Neutrophil (primary cell): ENCODE measurements around the gene TMEM63B.
"Not testable (repeated sequence)": the region's sequence is repeated elsewhere in the genome, so short reads cannot be mapped to it uniquely, and the experiment has no call there.

Experiments used
- H3K27ac ChIP-seq: fragments of 200-600 bp; sonication (generic); 2 replicates; pipeline ENCODE4 v1.5.1; 2016; ENCODE audit warnings: mild to moderate bottlenecking, moderate library complexity
- H3K27me3 ChIP-seq: fragments of 200-600 bp; sonication (generic); 2 replicates; pipeline ENCODE4 v1.6.0; 2016; ENCODE audit warnings: mild to moderate bottlenecking
- H3K36me3 ChIP-seq: fragments of 200-600 bp; sonication (generic); 2 replicates; pipeline ENCODE4 v1.5.1; 2017
- H3K4me1 ChIP-seq, 2 experiments: fragments of 200-600 bp in 1 of 2; sonication (generic) in 1 of 2; 1 replicate in 1 of 2; 2 replicates in 1 of 2; pipeline versions ENCODE4 v1.5.1 to v1.6.1; 2013 to 2016; ENCODE audit warnings: low read depth in 1 of 2, low read length in 1 of 2, mild to moderate bottlenecking in 1 of 2, moderate library complexity in 1 of 2; ENCODE audit not compliant: control insufficient read depth in 1 of 2, insufficient read depth in 1 of 2
- H3K4me3 ChIP-seq, 2 experiments: fragments of 200-600 bp in 1 of 2; sonication (generic) in 1 of 2; 1 replicate in 1 of 2; 2 replicates in 1 of 2; pipeline ENCODE4 v1.5.1; 2013 to 2016; ENCODE audit warnings: low read depth in 1 of 2, low read length in 1 of 2, mild to moderate bottlenecking in 1 of 2, moderate library complexity in 1 of 2
- H3K9me3 ChIP-seq: fragments of 200-600 bp; sonication (generic); 2 replicates; pipeline ENCODE4 v1.5.1; 2016
- CTCF ChIP-seq: fragments of 200-600 bp; sonication (generic); IDR thresholded peaks from 2 replicates; pipeline ENCODE4 v1.5.1; 2016; ENCODE audit warnings: antibody characterized with exemption

The TMEM63B gene

DNA sequence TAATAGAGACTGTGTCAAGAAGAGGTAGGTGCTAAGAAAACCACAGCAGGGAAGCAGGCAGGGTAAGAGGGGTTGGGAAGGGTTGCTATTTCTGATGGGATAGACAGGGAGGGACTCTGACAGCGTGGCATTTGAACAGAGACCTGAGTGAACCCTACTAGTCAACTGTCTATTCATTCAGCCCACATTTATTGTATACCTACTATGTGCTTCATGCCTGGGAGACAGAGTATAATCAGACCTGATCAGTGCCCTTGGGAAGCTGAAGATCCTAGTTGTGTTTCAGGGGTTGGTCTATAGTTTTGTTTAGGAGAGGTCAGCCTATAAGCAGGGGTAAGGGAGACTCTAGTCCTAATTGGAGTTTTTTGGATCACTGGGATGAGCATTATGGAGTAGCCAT is 16.4 kb downstream of the TMEM63B start:
- Histone ChIP-seq H3K4me3 (no peak overlapping the region), H3K27ac (no peak overlapping the region), H3K36me3 (peaks cover 77% of the 10 kb centered on the region), H3K27me3 (no peaks in the 10 kb centered on the region), H3K9me3 (no peaks in the 10 kb centered on the region), H3K4me1 (peaks cover 0 to 2% of the 10 kb centered on the region in 2 experiments)
- no peak for TF ChIP-seq CTCF

GRCh38 chr6:44144536-44144935 is 17.2 kb downstream of the TMEM63B start:
- H3K4me3 ChIP-seq, H3K27ac ChIP-seq, H3K9me3 ChIP-seq, H3K4me1 ChIP-seq, H3K27me3 ChIP-seq: not testable (repeated sequence)
- H3K36me3 ChIP-seq, result peaks cover 81% of the 10 kb centered on the region

DNA sequence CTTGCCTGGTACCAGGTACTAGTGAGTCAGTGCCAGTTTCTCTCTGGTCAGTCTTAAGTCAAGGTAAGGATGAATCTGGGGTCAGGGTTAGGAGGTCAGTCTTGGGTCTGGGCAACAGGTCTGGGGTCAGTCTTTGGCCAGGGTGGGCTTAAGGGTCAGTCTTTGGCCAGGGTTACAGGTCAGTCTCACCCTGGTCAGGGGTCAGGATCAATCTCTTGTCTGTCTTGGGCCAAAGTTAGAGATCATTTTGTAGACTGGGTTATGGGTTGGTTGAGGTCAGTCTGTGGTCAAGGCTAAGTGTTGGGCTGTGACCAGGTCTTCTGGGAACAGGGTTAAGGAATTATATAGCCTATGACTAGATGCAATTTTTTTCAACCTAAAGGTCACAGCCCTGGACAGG is 18.5 kb downstream of the TMEM63B start:
- no peaks in the 10 kb centered on the region for H3K9me3 ChIP-seq
- TF ChIP-seq CTCF, result no peak
- H3K27me3 ChIP-seq, result no peaks in the 10 kb centered on the region
- H3K36me3 ChIP-seq, result peaks cover 79% of the 10 kb centered on the region
- no peak overlapping the region for H3K27ac ChIP-seq
- no peaks in the 10 kb centered on the region for H3K4me1 ChIP-seq
- H3K4me3 ChIP-seq, result no peak overlapping the region

DNA sequence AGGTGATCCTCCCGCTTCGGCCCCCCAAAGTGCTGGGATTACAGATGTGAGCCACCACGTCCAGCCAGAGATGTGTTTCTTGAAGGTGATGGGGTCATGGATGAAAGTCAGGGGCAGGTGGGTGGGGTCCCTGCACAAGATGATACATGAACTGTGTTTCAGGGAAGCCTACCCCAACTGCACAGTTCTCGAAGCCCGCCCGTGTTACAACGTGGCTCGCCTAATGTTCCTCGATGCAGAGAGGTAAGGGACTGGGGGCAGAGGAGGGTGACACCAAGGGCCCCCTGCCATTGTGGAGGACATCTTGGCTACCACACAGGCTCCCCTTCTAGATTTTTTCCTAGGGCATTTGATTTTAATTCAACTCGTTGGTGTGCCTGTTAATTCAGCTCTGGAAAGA is 19.3 kb downstream of the TMEM63B start:
- H3K27me3 ChIP-seq, result peaks cover 5% of the 10 kb centered on the region
- H3K36me3 ChIP-seq, result peaks cover 71% of the 10 kb centered on the region
- no peaks in the 10 kb centered on the region for H3K9me3 ChIP-seq
- H3K4me3 ChIP-seq, result no peak overlapping the region
- H3K27ac ChIP-seq, result no peak overlapping the region
- H3K4me1 ChIP-seq, result peaks cover 0 to under 1% of the 10 kb centered on the region in 2 experiments
- TF ChIP-seq CTCF, result no peak

DNA sequence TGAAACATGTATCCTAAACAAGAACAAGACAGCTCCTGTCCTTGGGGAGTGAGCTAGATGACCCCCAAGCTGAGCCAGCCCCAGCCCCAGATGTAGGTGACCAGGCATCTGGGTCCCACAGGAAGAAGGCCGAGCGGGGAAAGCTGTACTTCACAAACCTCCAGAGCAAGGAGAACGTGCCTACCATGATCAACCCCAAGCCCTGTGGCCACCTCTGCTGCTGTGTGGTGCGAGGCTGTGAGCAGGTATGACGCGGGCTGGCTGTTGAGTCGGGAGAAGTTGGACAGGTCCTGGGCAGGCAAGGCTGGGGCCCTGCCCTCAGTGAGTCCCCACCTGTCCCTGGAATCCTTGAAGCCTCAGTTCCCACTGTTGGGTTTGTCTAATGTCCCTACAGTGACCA is 19.9 kb downstream of the TMEM63B start:
- no peak overlapping the region for H3K27ac ChIP-seq
- no peaks in the 10 kb centered on the region for H3K9me3 ChIP-seq
- peaks cover 5% of the 10 kb centered on the region for H3K27me3 ChIP-seq
- no peak overlapping the region for H3K4me3 ChIP-seq
- peaks cover 0 to 4% of the 10 kb centered on the region in 2 experiments for H3K4me1 ChIP-seq
- TF ChIP-seq CTCF, result no peak
- H3K36me3 ChIP-seq, result peaks cover 68% of the 10 kb centered on the region

DNA sequence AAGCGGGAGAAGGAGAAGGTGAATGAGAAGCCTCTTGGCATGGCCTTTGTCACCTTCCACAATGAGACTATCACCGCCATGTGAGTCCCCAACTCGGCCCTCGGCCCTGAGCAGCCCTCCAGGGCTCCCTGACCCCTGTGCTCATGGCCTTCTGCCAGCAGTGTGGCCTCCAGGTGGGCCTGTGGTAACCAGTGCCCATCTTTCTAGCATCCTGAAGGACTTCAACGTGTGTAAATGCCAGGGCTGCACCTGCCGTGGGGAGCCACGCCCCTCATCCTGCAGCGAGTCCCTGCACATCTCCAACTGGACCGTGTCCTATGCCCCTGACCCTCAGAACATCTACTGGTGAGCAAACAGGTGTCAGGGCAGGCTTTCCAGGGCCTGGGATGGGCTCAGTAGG is 21.0 kb downstream of the TMEM63B start:
- no peaks in the 10 kb centered on the region for H3K9me3 ChIP-seq
- peaks cover 0 to 4% of the 10 kb centered on the region in 2 experiments for H3K4me1 ChIP-seq
- peaks cover 69% of the 10 kb centered on the region for H3K36me3 ChIP-seq
- H3K27ac ChIP-seq, result no peak overlapping the region
- H3K4me3 ChIP-seq, result no peak overlapping the region
- peaks cover 5% of the 10 kb centered on the region for H3K27me3 ChIP-seq
- no peak for TF ChIP-seq CTCF
